ENCODE results near the gene USP21.
"Not testable (repeated sequence)": the region's sequence is repeated elsewhere in the genome, so short reads cannot be mapped to it uniquely, and the experiment has no call there.

USP21 gene

GRCh38 chr1:161115132-161115711, 44.1 kb upstream of the USP21 start:
- Mint-ChIP-seq H3K4me3 (peak overlapping the region; percentile 95 to 98 (median 97)), H3K36me3 (ENCODE audit: low read depth) (peaks cover 10% of the 10 kb centered on the region), H3K27ac (peak overlapping the region in 1 of 3 experiments; percentile 50), H3K27me3 (ENCODE audit: low read depth) (no peaks in the 10 kb centered on the region), H3K9me3 (no peaks in the 10 kb centered on the region), H3K4me1 (peaks cover 41% of the 10 kb centered on the region)
- TF ChIP-seq CTCF (IDR thresholded peaks at IDR 0.05; ENCODE audit: unreplicated experiment in 3 of 3): no peak

GRCh38 chr1:161115961-161116360, 43.3 kb upstream of the USP21 start:
- H3K27ac Mint-ChIP-seq; H3K27me3 Mint-ChIP-seq (ENCODE audit: low read depth); H3K9me3 Mint-ChIP-seq: not testable (repeated sequence)
- Mint-ChIP-seq H3K36me3 (ENCODE audit: low read depth) (peaks cover 14% of the 10 kb centered on the region), H3K4me1 (peaks cover 43% of the 10 kb centered on the region), H3K4me3 (peak overlapping the region; percentile 95 to 98 (median 97))

- Mint-ChIP-seq H3K36me3 (ENCODE audit: low read depth) (peaks cover 32% of the 10 kb centered on the region), H3K27ac (peak within 1 kb of the TSS; percentile 67 to 92 (median 83)), H3K4me1 (peaks cover 43% of the 10 kb centered on the region), H3K4me3 (peak within 1 kb of the TSS; percentile 95 to 98 (median 97)), H3K9me3 (no peaks in the 10 kb centered on the region), H3K27me3 (ENCODE audit: low read depth) (no peaks in the 10 kb centered on the region)
- no peak for TF ChIP-seq CTCF (IDR thresholded peaks at IDR 0.05; ENCODE audit: unreplicated experiment in 3 of 3)
Observed at GRCh38 chr1:161117759-161118581, 41.3 kb upstream of the USP21 start, which contains the start of the genes NIT1 and PFDN2. NIT1 (plus strand) TSS chr1:161118105; CDS start chr1:161118177, 72 bp downstream. PFDN2 (minus strand) TSS chr1:161118037; CDS start chr1:161118026, 11 bp downstream.

- Mint-ChIP-seq H3K36me3 (ENCODE audit: low read depth) (peaks cover 45% of the 10 kb centered on the region), H3K27me3 (ENCODE audit: low read depth) (no peaks in the 10 kb centered on the region), H3K4me3 (peak overlapping the region; percentile 95 to 98 (median 97)), H3K4me1 (peaks cover 43% of the 10 kb centered on the region), H3K27ac (peak overlapping the region; percentile 67 to 92 (median 83)), H3K9me3 (no peaks in the 10 kb centered on the region)
- TF ChIP-seq CTCF (IDR thresholded peaks at IDR 0.05; ENCODE audit: unreplicated experiment in 3 of 3): peak; percentile 31 to 46 (median 40)
Observed at GRCh38 chr1:161119092-161119903, 40.0 kb upstream of the USP21 start.

- no peaks in the 10 kb centered on the region for H3K9me3 Mint-ChIP-seq
- H3K4me1 Mint-ChIP-seq: peaks cover 38% of the 10 kb centered on the region
- H3K27me3 Mint-ChIP-seq (ENCODE audit: low read depth): no peaks in the 10 kb centered on the region
- H3K4me3 Mint-ChIP-seq: peak overlapping the region in 2 of 3 experiments; percentile 24 to 29
- TF ChIP-seq CTCF (IDR thresholded peaks at IDR 0.05; ENCODE audit: unreplicated experiment in 3 of 3): no peak
- H3K27ac Mint-ChIP-seq: peak overlapping the region in 1 of 3 experiments; percentile 76
- H3K36me3 Mint-ChIP-seq (ENCODE audit: low read depth): peaks cover 55% of the 10 kb centered on the region
Observed at GRCh38 chr1:161121042-161121650, 38.2 kb upstream of the USP21 start.
